Testis (tissue), 2 donors: ENCODE data around the gene GAA.

Experiments
- POLR2A ChIP-seq: fragments of 450-650 bp; IDR thresholded peaks from one replicate; pipeline ENCODE4 v1.6.1; 2017; ENCODE audit warnings: antibody characterized with exemption, mild to moderate bottlenecking, moderate library complexity
- TF ChIP-seq, protein P1 (sequence below), 3 experiments: fragments of 450-650 bp in 2 of 3; fragments of 200-600 bp in 1 of 3; sonication (generic) in 1 of 3; IDR thresholded peaks; one replicate each; pipeline ENCODE4 v1.5.1; 2016 to 2019; ENCODE audit warnings: antibody characterized with exemption in 3 of 3, mild to moderate bottlenecking in 2 of 3, moderate library complexity in 1 of 3

DNA sequence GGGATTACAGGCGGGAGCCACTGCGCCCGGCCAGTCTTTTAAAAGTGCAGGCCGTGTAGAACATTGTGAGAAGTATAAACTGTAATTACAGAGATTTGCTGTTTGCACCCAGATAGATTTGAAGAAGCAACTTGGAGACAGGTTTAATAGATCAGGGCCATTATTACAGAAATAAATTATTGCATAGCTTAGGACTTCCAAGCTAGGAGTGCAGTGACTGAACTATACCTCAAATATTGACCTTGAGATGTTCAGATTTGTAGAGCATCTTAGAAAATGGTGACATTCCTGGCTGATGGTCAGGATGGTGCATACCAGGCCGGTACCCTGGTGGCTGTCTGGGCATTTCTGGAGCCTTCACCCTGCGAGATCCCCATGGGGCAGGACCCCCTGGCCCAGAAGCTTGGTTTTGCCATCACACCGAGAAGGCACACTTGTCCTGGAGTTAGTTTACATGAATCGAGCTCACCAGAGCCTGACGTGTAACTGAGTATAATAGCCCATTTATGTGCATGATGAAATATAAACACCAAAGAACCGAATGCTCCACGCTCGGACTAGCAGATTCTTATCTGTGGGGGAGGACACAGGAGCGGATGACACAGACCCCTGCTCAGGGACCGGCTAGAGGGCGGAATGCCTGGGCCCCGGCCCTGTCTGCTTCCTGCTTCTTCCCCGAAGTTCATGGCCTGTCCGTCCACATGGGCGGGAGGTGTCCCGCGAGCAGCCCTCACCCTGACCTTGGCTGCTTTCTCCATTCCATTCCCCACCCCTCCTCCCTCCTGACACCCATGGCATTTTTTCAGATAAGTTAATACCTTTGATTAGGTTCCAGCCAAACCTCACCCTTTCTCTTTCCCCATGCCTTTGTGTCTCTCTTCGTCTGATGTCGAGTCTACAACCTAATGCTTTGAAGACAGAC, 32.8 kb upstream of the GAA start:
- TF ChIP-seq, protein P1, sequence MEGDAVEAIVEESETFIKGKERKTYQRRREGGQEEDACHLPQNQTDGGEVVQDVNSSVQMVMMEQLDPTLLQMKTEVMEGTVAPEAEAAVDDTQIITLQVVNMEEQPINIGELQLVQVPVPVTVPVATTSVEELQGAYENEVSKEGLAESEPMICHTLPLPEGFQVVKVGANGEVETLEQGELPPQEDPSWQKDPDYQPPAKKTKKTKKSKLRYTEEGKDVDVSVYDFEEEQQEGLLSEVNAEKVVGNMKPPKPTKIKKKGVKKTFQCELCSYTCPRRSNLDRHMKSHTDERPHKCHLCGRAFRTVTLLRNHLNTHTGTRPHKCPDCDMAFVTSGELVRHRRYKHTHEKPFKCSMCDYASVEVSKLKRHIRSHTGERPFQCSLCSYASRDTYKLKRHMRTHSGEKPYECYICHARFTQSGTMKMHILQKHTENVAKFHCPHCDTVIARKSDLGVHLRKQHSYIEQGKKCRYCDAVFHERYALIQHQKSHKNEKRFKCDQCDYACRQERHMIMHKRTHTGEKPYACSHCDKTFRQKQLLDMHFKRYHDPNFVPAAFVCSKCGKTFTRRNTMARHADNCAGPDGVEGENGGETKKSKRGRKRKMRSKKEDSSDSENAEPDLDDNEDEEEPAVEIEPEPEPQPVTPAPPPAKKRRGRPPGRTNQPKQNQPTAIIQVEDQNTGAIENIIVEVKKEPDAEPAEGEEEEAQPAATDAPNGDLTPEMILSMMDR (IDR thresholded peaks at IDR 0.05), result no peak
- TF ChIP-seq POLR2A, result no peak
